HG02763 (cell line): ENCODE results near the gene DNMT3A.

Experiments
- ATAC-seq: cut with Tn5 transposase; IDR thresholded peaks from one replicate; pipeline ENCODE4 v1.9.1; 2021; ENCODE audit warnings: mild to moderate bottlenecking, moderate library complexity; ENCODE audit not compliant: unreplicated experiment

Gene DNMT3A

DNA sequence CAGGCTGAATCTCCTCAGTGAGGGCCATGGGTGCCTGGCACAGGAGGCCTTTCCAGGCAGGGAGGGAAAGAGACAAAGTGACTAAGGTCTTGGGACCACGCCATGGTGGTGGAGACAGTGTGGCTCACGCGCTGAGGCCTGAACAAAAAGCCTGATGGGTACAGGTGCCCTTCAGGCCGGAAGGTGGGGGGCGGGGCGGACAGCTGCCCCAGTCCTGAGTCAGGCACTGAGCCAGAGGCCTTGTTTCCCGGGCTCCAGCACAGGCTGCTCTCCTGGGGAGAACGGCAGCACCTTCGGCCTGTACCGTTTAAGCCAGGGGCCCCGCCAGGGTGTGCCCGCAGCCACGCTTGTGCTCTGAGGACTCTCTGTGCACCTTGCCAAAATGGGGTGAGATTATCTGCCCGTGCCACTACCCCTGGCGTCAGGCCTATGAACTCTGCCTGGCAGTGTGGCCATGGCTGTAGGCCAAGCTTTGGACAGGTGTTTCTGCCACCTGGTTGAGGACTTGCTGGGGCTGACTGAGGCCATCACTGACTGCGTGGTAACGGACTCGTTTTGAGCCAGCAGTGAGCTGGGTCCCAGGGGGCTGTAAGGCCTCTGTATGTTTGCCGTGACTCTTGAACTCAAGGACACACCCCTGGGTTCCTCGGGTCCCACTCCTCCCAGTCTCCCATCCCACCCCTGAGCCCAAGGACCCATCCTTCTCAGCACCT, 31.7 kb upstream of the DNMT3A start:
- ATAC-seq: no peak

- no peak for ATAC-seq
Measured at GRCh38 chr2:25372405-25373268, 30.9 kb upstream of the DNMT3A start.

- ATAC-seq: no peak
Measured at GRCh38 chr2:25371253-25372241, 29.8 kb upstream of the DNMT3A start.

- no peak for ATAC-seq
Measured at GRCh38 chr2:25369876-25370275, 28.2 kb upstream of the DNMT3A start.

DNA sequence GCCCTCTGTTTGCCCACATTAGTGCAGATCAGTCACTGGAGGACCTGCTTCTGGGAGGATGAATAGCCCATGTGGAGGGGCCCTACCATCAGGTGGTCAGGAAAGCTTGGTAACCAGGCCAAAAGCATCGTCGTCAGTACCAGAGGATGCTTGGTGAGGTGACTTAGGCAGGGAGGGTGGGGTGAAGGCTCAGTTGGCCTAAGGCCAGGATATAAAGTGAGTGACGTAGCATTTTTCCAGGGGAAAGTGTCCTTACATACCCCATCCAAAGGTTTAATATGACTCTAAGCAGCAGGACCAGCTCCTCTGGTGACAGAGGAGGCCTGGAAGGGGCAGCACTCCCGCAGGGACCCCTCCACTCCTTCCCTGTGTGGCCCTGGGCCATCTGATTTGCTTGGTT, 27.7 kb upstream of the DNMT3A start:
- no peak for ATAC-seq

- ATAC-seq: no peak
Measured at GRCh38 chr2:25368660-25369059, 26.9 kb upstream of the DNMT3A start.

DNA sequence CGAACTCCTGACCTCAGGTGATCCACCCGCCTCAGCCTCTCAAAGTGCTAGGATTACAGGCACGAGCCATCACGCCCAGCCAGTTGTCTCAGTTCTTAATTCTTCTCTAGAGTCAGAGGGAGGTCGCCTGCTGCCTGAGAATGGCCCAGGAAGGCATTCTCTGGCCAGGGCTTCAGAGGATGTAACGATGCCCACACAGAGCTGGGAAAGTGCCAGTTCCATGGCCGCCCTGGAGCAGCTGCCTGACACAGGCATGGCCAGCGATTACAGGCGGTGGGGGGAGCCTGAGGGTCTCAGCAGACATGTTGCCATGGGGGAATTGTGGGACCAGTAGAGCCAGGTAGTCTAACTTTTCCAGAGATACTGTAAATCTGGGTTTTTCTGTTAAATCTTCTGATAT, 25.6 kb upstream of the DNMT3A start:
- no peak for ATAC-seq

DNA sequence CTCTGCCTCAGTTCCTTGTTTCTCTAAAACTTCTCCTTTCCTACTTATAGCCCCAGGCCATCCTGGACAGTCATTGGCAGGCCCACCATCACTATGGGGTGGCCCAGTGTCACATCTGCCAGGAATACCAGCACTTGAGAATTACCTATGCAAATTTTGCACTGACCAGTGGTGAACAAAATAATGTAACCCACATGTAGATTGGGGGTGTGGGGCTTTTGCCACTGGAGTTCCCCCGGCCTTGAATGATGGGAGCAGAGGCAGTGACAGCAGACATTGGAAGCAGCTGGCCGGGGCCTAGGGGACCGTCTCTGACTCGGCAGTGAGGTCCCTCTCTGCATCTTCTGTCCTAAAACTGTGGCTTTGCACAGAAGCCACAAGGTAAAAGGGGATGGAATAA, 24.9 kb upstream of the DNMT3A start:
- ATAC-seq: no peak

DNA sequence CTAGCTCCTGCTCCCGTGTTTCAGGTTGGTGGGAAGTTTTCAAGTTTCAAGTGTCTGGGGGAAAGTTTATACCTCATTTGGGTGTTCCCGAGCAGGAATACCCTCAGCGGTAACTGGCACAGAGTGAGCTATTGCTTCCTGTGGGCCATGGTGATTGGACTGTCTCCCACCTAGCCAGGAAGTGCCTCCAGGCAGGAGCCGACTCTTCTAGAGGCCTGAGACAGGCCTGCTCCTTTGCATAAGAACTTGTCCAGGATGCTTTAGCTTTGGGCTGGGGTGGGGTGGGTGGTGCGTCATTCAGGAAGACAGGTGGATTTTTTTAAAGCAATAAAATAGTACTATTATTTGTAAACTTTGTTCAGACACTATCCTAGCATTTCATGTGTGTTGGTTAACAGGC, 23.5 kb upstream of the DNMT3A start:
- no peak for ATAC-seq

DNA sequence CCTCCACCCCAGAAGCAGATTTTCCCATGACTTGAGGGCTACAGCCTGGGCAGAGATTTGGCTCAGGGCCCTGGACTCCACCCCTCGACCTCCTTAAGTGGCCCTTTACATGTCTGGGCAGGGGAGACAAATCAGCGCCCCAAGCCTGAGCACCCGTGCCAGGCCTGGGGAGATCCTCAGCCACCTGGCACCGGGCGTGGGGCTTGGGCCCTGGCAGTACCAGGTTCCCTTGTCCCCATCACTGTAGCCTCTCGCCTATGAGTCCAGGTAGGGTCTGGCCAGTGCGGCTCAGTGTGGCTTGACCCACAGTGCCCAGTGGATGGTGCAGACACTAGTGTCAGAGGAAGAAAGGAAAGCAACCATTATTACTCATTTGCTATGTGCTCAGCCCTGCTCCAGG, 22.0 kb upstream of the DNMT3A start:
- no peak for ATAC-seq

DNA sequence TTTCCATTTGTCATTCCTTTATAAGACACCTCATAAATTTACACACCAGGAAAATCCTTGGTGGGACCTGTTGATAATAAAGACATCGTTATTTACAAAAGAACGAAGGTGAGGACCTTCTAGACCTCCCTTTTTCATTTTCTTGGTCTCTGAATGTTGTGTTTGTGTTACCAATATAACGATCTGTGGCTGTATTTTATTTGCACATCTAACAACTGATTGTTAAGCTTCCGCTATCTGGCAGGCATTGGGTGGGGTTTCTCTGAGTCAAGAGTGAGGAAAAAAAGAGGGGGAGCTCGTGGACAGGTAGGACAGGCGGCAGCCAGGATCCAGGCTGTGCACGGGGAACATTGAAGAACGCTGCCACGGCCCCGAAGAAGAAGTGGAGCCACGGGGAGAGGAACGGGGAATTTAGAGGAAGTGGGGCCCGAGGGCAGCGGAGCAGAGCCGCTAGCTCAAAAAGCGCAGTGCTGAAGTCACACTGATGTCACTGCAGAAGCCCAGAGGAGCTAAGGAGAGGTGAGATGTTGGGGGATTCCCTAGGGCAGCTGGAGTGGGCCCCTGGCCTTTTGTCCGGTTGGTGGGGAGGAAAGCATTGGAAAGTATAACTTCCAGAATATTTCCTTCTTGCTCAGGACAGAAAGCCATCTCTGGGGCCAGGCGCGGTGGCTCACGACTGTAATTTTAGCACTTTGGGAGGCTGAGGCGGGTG, 20.9 kb upstream of the DNMT3A start:
- peak; percentile 63 for ATAC-seq

DNA sequence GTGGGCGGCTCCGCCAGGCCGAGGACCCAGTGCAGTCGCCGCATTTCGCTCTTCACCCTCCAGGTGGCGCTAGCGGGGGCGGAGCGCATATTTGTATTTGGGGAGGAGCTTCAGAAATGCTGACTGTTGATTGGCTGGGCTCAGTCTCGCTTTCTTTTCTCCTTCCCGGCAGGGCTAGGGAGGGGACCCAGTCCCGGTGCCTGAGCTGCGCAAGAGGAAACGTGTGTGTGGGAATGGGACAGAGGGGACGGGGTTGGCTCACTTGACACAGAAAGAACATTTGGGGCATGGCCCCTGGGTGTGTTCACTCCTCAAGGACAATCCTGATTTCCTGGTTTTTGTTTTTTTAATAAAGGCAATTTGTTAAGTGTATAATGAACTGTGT, 20.3 kb upstream of the DNMT3A start:
- ATAC-seq: peak; percentile 85

DNA sequence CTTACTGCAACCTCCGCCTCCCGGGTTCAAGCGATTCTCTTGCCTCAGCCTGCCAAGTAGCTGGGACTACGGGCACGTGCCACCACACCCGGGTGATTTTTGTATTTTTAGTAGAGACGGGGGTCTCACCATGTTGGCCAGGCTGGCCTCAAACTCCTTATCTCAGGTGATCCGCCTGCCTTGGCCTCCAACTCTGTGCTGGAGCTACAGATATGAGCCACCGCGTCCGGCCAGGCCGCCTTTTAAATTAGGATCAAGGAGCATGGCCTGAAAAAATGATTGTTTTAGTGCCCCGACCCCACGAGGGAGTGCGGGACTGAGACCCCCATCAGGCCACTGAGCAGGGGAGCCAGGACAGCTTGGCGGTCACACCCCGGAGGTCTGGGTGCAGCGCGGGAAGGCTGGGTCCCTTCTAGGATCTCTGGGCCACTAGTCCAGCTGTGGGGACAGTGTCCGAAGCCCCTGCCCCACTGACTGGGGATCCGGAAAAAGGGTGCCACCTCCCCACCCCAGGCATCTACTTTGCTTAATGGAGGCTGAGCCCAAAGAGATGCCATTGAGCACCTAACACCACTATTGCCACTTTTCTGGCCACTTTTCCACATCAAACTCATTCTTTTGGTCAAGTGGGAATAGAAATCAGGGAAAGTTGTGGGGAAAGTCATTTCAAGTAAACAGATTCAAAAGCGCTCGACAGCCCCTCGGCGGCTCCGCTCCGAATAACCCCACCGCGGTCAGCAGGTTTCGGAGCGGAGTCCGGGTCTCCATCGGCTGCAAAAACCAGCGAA, 19.7 kb upstream of the DNMT3A start:
- no peak for ATAC-seq

DNA sequence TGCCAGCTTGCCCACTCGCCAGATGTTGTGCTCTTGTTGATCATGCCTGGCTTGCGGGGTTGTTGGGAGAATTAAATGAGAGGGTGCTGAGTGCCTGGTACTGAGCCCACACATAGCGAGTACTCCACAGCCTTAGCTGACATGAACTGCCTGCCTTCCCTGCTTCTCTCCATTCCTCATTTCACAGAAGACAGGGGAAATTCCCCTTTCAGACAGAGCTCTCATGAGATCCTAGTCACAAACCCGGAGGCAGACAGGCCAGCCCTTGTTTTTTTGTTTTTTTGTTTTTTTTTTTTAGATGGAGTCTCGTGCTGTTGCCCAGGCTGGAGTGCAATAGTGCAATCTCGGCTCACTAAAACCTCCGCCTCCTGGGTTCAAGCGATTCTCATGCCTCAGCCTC, 17.1 kb upstream of the DNMT3A start:
- no peak for ATAC-seq

- ATAC-seq: no peak
Measured at GRCh38 chr2:25358249-25358815, 16.6 kb upstream of the DNMT3A start.

GRCh38 chr2:25356088-25356487, 14.4 kb upstream of the DNMT3A start:
- ATAC-seq: no peak

DNA sequence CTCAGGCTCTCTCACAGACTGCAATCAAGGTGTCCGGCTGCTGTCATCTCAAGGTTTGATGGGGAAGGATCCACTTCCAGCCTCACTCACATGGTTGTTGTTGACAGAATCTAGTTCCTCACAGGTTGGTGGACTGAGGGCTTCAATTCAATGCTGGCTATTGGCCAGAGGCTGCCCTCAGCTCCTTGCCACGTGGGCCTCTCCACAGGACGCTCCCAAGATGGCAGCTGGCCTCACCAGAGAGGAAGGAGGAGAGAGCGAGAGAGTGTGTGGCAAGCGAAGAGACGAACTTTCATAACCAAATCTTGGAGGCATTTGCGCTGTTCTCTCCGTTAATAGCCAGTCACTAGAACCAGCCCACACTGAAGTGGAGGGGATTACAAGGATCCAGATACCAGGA, 13.5 kb upstream of the DNMT3A start:
- ATAC-seq: no peak

- no peak for ATAC-seq
Measured at GRCh38 chr2:25354116-25354515, 12.4 kb upstream of the DNMT3A start.

DNA sequence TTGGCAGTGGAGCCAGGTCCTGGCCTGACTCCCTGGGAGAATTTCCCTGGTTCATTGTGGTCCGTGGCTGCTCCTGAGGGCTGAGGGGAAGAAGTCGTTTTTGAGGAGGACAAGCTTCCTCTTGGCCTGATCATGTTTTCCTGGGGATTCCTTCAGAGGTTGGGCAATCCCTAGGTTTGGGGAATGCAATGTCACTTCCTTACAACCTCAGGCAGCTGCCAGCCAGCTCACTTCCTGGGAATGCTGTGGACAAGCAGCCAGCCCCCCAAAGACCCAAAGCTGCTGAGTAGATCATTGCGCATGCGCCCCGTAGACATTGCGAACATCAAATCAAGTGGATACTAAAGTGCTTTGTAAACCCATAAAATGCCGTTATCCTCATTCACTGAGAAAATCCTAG, 7.7 kb upstream of the DNMT3A start:
- ATAC-seq: no peak
